ENCODE measurements around the gene KIAA0825.

The KIAA0825 gene

DNA sequence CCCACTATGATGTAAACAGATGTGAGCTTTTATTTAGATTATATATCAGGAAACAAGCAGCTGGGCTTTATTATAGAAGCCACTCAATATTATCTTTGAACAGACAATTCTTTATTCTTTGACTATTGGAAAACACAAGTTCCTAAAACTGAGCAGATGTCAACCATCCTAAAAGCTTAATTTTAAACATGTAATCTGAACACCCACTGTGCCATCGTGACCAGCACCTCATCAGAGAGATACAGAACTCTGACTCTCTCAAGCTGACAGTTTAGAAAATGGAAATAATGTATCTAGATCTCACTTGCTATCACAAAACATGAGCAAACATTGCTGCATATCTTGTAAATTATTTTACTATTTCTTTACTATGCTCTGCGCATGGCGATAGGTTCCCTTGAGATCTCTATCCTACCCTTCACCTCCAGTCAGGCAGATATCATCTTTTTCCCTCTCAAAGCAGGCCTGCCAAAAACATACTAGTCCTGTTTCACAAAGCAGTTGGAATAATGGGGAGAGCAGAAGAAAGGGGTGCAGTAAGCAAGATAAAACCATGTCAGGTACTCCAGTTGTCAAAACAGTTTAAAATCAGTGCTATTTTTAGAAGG is 151.0 kb downstream of the KIAA0825 start:
- TF ChIP-seq CTCF (IDR thresholded peaks at IDR 0.05; ENCODE audit: borderline replicate concordance, insufficient read depth, low read depth, low read length) = no peak
- no peak overlapping the region for H3K4me3 ChIP-seq (ENCODE audit: low read depth, low read length)

DNA sequence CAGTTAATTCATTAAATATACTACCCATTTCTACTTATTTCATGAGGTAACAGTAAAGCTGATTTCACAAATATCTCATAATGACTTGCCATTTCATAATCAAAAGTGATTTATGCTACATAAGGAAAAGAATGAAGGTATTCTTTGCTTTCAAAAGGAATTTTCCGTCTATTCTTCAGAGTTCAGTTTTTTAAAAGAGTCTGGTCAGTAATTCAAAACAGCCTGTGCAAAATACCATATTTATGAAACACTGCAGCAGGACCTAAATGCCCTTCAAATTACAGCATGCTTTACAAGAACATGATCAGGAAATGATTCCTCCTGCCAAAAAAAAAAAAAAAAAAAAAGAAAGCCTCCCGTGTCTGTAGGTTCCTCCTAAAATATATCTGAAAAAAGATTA is 154.7 kb downstream of the KIAA0825 start:
- no peak for TF ChIP-seq CTCF (IDR thresholded peaks at IDR 0.05; ENCODE audit: borderline replicate concordance, insufficient read depth, low read depth, low read length)

DNA sequence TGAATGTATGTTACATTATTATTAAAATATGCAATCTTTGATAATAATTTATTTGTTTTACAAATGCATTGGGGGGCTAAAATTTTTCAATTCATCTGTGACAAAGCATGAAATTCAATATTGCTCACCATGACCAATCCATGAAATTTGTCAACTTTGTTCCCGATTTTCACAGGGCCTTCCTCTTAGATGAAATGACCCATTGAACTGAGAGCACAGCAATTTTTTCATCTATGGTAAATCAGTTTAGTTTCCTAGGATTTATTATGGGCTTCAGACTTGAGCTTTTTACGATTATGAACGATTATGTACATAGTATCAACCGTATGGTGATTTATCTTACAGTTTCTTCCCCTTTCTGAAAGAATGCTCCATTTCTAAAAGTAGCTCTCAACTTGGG is 157.3 kb downstream of the KIAA0825 start:
- H3K4me3 ChIP-seq (ENCODE audit: low read depth, low read length) = no peak overlapping the region
- no peak for TF ChIP-seq CTCF (IDR thresholded peaks at IDR 0.05; ENCODE audit: borderline replicate concordance, insufficient read depth, low read depth, low read length)

More for the DNA sequence above, 154.7 kb downstream of the KIAA0825 start:
- H3K4me3 ChIP-seq (ENCODE audit: low read depth, low read length) = no peak overlapping the region

- no peak overlapping the region for H3K4me3 ChIP-seq (ENCODE audit: low read depth, low read length)
- no peak for TF ChIP-seq CTCF (IDR thresholded peaks at IDR 0.05; ENCODE audit: borderline replicate concordance, insufficient read depth, low read depth, low read length)
These were observed 158.5 kb downstream of the KIAA0825 start for GRCh38 chr5:94459915-94460314.

DNA sequence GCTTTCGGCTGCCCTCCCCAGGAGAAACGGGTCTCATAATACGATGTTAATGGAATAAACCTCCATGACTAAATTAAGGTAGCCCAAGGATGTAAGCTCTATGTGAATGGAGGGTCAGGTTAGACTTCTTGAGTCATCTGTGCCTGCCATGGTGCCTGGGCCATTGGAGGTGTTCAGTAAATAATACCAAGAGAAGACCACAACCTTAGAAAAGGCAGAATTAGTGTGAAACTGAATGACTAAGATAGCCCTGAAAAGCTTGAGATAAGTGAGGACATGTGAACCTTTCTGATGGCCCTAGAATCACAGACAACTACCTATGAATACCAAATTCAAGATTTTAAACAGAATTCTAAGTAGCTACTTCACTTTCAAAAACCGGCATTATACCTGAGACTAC is 160.6 kb downstream of the KIAA0825 start:
- TF ChIP-seq CTCF (IDR thresholded peaks at IDR 0.05; ENCODE audit: borderline replicate concordance, insufficient read depth, low read depth, low read length) = no peak
- H3K4me3 ChIP-seq (ENCODE audit: low read depth, low read length) = no peak overlapping the region

DNA sequence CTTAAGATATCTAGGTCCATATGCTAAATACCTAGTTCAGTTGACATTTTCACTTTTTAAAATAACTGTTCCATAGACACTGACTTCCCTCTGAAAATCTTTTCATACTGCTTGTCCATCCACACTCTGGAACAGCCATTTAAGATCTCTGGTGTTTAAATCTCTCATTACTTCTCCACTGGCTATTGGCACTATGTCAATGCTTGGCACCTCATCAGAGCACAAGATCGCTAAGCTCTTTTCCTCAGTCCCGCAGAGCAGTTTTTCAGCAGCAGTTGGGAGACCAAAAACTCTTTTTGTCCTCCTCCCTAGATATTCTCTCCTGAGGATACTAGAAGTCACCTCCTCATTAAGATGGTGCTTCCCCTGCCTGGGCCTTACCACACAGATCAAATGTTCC is 172.7 kb downstream of the KIAA0825 start:
- no peak for TF ChIP-seq CTCF (IDR thresholded peaks at IDR 0.05; ENCODE audit: borderline replicate concordance, insufficient read depth, low read depth, low read length)

GRCh38 chr5:94442991-94443390 is 175.4 kb downstream of the KIAA0825 start:
- no peak for TF ChIP-seq CTCF (IDR thresholded peaks at IDR 0.05; ENCODE audit: borderline replicate concordance, insufficient read depth, low read depth, low read length)
- H3K4me3 ChIP-seq (ENCODE audit: low read depth, low read length) = no peak overlapping the region

More for the DNA sequence above, 172.7 kb downstream of the KIAA0825 start:
- H3K4me3 ChIP-seq (ENCODE audit: low read depth, low read length) = no peak overlapping the region

All from GM12875 (cell line).